ENCODE measurements around the gene MCRIP1. TPM values are rescaled to one million over a fixed set of nuclear protein-coding genes. Genes with fewer than 3 reads are reported as not detected.

MCRIP1 gene
- total and polyA plus RNA-seq, 9 of the 15 experiments (the other 6 are each of a cell fraction or from before 2014, with no cell fraction given) = 0.39 to 35.8 (median 9.7) TPM

GRCh38 chr17:81821603-81822311 is 11.3 kb downstream of the MCRIP1 start (continued):
- TF ChIP-seq, protein P1, sequence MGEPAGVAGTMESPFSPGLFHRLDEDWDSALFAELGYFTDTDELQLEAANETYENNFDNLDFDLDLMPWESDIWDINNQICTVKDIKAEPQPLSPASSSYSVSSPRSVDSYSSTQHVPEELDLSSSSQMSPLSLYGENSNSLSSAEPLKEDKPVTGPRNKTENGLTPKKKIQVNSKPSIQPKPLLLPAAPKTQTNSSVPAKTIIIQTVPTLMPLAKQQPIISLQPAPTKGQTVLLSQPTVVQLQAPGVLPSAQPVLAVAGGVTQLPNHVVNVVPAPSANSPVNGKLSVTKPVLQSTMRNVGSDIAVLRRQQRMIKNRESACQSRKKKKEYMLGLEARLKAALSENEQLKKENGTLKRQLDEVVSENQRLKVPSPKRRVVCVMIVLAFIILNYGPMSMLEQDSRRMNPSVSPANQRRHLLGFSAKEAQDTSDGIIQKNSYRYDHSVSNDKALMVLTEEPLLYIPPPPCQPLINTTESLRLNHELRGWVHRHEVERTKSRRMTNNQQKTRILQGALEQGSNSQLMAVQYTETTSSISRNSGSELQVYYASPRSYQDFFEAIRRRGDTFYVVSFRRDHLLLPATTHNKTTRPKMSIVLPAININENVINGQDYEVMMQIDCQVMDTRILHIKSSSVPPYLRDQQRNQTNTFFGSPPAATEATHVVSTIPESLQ (CRISPR knock-in tag; IDR thresholded peaks at IDR 0.05) = peak; percentile 65; the same call in 1 of the 2 replicates
- TF ChIP-seq CHCHD3 (CRISPR knock-in tag; IDR thresholded peaks at IDR 0.05) = no peak
- TF ChIP-seq HNRNPH1 (optimal IDR thresholded peaks at IDR 0.05; ENCODE audit: low read depth, low read length) = no peak
- TF ChIP-seq ETV6 (IDR thresholded peaks at IDR 0.05; ENCODE audit: borderline replicate concordance in 1 of 2, low read depth in 2 of 2, low read length in 1 of 2) = peak in 1 of 2 experiments; percentile 22; a peak in 1 of 4 replicates
- TF ChIP-seq ETV6 (CRISPR knock-in tag; IDR thresholded peaks at IDR 0.05; ENCODE audit: borderline replicate concordance) = no peak
- no peak for TF ChIP-seq TCF7 (IDR thresholded peaks at IDR 0.05; ENCODE audit: borderline replicate concordance)
- TF ChIP-seq, protein P2, sequence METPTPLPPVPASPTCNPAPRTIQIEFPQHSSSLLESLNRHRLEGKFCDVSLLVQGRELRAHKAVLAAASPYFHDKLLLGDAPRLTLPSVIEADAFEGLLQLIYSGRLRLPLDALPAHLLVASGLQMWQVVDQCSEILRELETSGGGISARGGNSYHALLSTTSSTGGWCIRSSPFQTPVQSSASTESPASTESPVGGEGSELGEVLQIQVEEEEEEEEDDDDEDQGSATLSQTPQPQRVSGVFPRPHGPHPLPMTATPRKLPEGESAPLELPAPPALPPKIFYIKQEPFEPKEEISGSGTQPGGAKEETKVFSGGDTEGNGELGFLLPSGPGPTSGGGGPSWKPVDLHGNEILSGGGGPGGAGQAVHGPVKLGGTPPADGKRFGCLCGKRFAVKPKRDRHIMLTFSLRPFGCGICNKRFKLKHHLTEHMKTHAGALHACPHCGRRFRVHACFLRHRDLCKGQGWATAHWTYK (CRISPR knock-in tag; IDR thresholded peaks at IDR 0.05) = peak; percentile 73; the same call in 1 of the 2 replicates
- peak; percentile 91; the same call in 1 of the 2 replicates for TF ChIP-seq ZNF830 (CRISPR knock-in tag; IDR thresholded peaks at IDR 0.05)
- no peak for TF ChIP-seq ZFP30 (CRISPR knock-in tag; IDR thresholded peaks at IDR 0.05; ENCODE audit: borderline replicate concordance)
- TF ChIP-seq ZC3H4 (CRISPR knock-in tag; IDR thresholded peaks at IDR 0.05; ENCODE audit: borderline replicate concordance) = no peak
- TF ChIP-seq ARID1B (IDR thresholded peaks at IDR 0.05) = peak; percentile 73
- TF ChIP-seq CBX3 (IDR thresholded peaks at IDR 0.05; ENCODE audit: borderline replicate concordance in 1 of 2, low read length in 2 of 2) = no peak
- no peak for TF ChIP-seq DNMT1 (IDR thresholded peaks at IDR 0.05)
- no peak for TF ChIP-seq RBM25 (IDR thresholded peaks at IDR 0.05; ENCODE audit: low read depth, low read length, severe bottlenecking)
- no peak for TF ChIP-seq NFE2L1 (tag; IDR thresholded peaks at IDR 0.05; ENCODE audit: borderline replicate concordance, low read depth)
- TF ChIP-seq, protein P3, sequence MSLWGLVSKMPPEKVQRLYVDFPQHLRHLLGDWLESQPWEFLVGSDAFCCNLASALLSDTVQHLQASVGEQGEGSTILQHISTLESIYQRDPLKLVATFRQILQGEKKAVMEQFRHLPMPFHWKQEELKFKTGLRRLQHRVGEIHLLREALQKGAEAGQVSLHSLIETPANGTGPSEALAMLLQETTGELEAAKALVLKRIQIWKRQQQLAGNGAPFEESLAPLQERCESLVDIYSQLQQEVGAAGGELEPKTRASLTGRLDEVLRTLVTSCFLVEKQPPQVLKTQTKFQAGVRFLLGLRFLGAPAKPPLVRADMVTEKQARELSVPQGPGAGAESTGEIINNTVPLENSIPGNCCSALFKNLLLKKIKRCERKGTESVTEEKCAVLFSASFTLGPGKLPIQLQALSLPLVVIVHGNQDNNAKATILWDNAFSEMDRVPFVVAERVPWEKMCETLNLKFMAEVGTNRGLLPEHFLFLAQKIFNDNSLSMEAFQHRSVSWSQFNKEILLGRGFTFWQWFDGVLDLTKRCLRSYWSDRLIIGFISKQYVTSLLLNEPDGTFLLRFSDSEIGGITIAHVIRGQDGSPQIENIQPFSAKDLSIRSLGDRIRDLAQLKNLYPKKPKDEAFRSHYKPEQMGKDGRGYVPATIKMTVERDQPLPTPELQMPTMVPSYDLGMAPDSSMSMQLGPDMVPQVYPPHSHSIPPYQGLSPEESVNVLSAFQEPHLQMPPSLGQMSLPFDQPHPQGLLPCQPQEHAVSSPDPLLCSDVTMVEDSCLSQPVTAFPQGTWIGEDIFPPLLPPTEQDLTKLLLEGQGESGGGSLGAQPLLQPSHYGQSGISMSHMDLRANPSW (CRISPR knock-in tag; IDR thresholded peaks at IDR 0.05) = no peak
- TF ChIP-seq MCM7 (IDR thresholded peaks at IDR 0.05) = no peak
- TF ChIP-seq SMAD4 (CRISPR knock-in tag; conservative IDR thresholded peaks at IDR 0.05) = peak; percentile 96
- no peak for TF ChIP-seq YBX1 (IDR thresholded peaks at IDR 0.05)
- TF ChIP-seq KHSRP (IDR thresholded peaks at IDR 0.05) = no peak
- TF ChIP-seq ZNF584 (CRISPR knock-in tag; IDR thresholded peaks at IDR 0.05; ENCODE audit: low read depth) = no peak
- TF ChIP-seq CC2D1A (IDR thresholded peaks at IDR 0.05) = no peak
- no peak for TF ChIP-seq ZNF695 (CRISPR knock-in tag; IDR thresholded peaks at IDR 0.05)

Measured in K562 (cell line).